ENCODE results near the gene SMOC1. TPM values are rescaled to one million over a fixed set of nuclear protein-coding genes. Genes with fewer than 3 reads are reported as not detected.

SMOC1 gene
- total RNA-seq, 2 donors from 2014 or later, result not detected

DNA sequence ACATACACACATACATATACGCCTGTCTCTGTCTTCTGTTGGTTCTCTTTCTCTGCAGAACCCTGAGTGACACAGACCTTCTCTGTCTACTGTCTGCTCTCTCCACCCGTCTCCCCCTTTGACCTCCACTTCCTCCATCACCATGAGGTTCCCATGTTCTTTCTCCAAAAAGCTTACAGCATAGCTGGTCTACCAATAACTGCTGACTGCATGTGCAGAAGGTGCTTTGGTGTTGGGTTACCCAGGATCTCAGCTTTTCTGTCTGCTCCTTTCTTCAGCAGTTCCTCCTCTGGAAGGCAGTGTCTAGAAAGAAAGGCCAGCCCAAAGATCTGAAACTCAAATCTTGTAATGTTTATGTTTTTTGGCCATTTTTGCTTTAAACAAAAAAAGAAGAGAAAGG lies 125.6 kb downstream of the SMOC1 start:
- 94 to 95% methylated on average over 2 of the region's 2 CpGs for WGBS, 2 experiments (ENCODE audit: insufficient coverage in 1 of 2, insufficient read length in 1 of 2)
- Mint-ChIP-seq H3K27ac (no peak overlapping the region), H3K4me1 (peaks cover 46% of the 10 kb centered on the region), H3K4me3 (no peak overlapping the region), H3K9me3 (no peaks in the 10 kb centered on the region), H3K27me3 (ENCODE audit: insufficient read depth) (peaks cover under 1% of the 10 kb centered on the region), H3K36me3 (ENCODE audit: low read depth) (no peaks in the 10 kb centered on the region)
- no peaks in the 10 kb centered on the region for H3K36me3 ChIP-seq (ENCODE audit: control insufficient read depth, insufficient read depth, low read length)
- no peak overlapping the region for H3K4me3 ChIP-seq (ENCODE audit: low read length)
- no peak for DNase-seq
- H3K27me3 ChIP-seq (ENCODE audit: control insufficient read depth, insufficient read depth, low read length, poor library complexity, severe bottlenecking), result peaks cover 11% of the 10 kb centered on the region
- no peak for TF ChIP-seq CTCF (conservative IDR thresholded peaks at IDR 0.05)
- no peak overlapping the region for H3K9ac ChIP-seq (ENCODE audit: extremely low read depth, low read length, poor library complexity, severe bottlenecking)
- H3K9me3 ChIP-seq (ENCODE audit: control insufficient read depth, low read length), result no peaks in the 10 kb centered on the region
- H3K4me1 ChIP-seq (ENCODE audit: control insufficient read depth, insufficient read depth, low read length), result peaks cover 11% of the 10 kb centered on the region
- H3K27ac ChIP-seq (ENCODE audit: low read depth, low read length), result no peak overlapping the region

GRCh38 chr14:70005281-70005805 lies 126.1 kb downstream of the SMOC1 start:
- no peak overlapping the region for H3K27ac Mint-ChIP-seq
- Histone ChIP-seq H3K9me3 (ENCODE audit: control insufficient read depth, low read length) (no peaks in the 10 kb centered on the region), H3K4me3 (ENCODE audit: low read length) (no peak overlapping the region), H3K4me1 (ENCODE audit: control insufficient read depth, insufficient read depth, low read length) (peaks cover 11% of the 10 kb centered on the region), H3K27me3 (ENCODE audit: control insufficient read depth, insufficient read depth, low read length, poor library complexity, severe bottlenecking) (peaks cover 11% of the 10 kb centered on the region), H3K27ac (ENCODE audit: low read depth, low read length) (no peak overlapping the region), H3K9ac (ENCODE audit: extremely low read depth, low read length, poor library complexity, severe bottlenecking) (no peak overlapping the region), H3K36me3 (ENCODE audit: control insufficient read depth, insufficient read depth, low read length) (no peaks in the 10 kb centered on the region)
- peaks cover 46% of the 10 kb centered on the region for H3K4me1 Mint-ChIP-seq
- no peak for DNase-seq
- no peak overlapping the region for H3K4me3 Mint-ChIP-seq
- no peaks in the 10 kb centered on the region for H3K36me3 Mint-ChIP-seq (ENCODE audit: low read depth)
- no peaks in the 10 kb centered on the region for H3K9me3 Mint-ChIP-seq
- no peak for TF ChIP-seq CTCF (conservative IDR thresholded peaks at IDR 0.05)
- H3K27me3 Mint-ChIP-seq (ENCODE audit: insufficient read depth), result no peaks in the 10 kb centered on the region
- WGBS, 2 experiments (ENCODE audit: insufficient coverage in 1 of 2, insufficient read length in 1 of 2), result 82 to 88% methylated on average over 2 to 5 of the region's 5 CpGs

DNA sequence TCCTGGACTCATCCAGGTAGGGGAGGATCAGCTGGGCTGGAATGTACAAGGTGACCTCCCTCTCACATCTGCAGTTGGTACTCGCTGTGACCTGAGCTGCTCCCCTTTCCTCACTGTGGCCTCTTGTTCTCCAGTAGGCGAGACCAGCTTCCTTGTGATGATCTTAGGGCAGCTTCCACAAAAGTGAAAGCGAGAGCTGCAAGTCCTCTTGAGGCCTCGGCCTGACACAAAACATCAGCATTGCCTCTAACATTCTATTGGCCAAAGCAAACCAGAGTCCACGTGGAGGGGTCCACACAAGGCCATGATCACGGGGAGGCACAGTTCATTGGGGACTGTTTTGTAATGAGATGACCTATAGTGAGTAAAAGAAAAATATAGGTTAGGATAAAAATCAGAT lies 127.5 kb downstream of the SMOC1 start:
- Mint-ChIP-seq H3K36me3 (ENCODE audit: low read depth) (no peaks in the 10 kb centered on the region), H3K4me1 (peaks cover 46% of the 10 kb centered on the region), H3K27me3 (ENCODE audit: insufficient read depth) (no peaks in the 10 kb centered on the region), H3K9me3 (no peaks in the 10 kb centered on the region), H3K27ac (no peak overlapping the region), H3K4me3 (no peak overlapping the region)
- no peaks in the 10 kb centered on the region for H3K9me3 ChIP-seq (ENCODE audit: control insufficient read depth, low read length)
- H3K9ac ChIP-seq (ENCODE audit: extremely low read depth, low read length, poor library complexity, severe bottlenecking), result no peak overlapping the region
- 93 to 97% methylated on average over 6 of the region's 6 CpGs for WGBS, 2 experiments (ENCODE audit: insufficient coverage in 1 of 2, insufficient read length in 1 of 2)
- no peak for TF ChIP-seq CTCF (conservative IDR thresholded peaks at IDR 0.05)
- no peak overlapping the region for H3K27ac ChIP-seq (ENCODE audit: low read depth, low read length)
- no peak for DNase-seq
- peaks cover 11% of the 10 kb centered on the region for H3K27me3 ChIP-seq (ENCODE audit: control insufficient read depth, insufficient read depth, low read length, poor library complexity, severe bottlenecking)
- H3K36me3 ChIP-seq (ENCODE audit: control insufficient read depth, insufficient read depth, low read length), result no peaks in the 10 kb centered on the region
- H3K4me3 ChIP-seq (ENCODE audit: low read length), result no peak overlapping the region
- peaks cover 11% of the 10 kb centered on the region for H3K4me1 ChIP-seq (ENCODE audit: control insufficient read depth, insufficient read depth, low read length)

Data from endodermal cell (in vitro differentiated cells).